GM12878 (cell line): ENCODE measurements around the gene ZNF736. TPM values are rescaled to one million over a fixed set of nuclear protein-coding genes. Genes with fewer than 3 reads are reported as not detected.
"Not testable (repeated sequence)": the region's sequence is repeated elsewhere in the genome, so short reads cannot be mapped to it uniquely, and the experiment has no call there.

Experiments used
- ATAC-seq: fragments of 200-7000 bp; cut with Tn5 transposase; 3 replicates; pipeline ENCODE4 v1.9.1; 2020; ENCODE audit warnings: mild to moderate bottlenecking, moderate library complexity
- BruUV-seq: library from RNA; stranded (reverse); fragments of 400-500 nt; replicated peaks from 2 replicates; lab custom pipeline; 2021; lab: Mats Ljungman, UMichigan
- CTCF ChIA-PET: fragments of 300-600 bp; sonication (Branson Sonifier 250); formaldehyde crosslinking; extraction: SDS; loops from one replicate; lab custom pipeline; 2021; ENCODE audit warnings: inconsistent platforms; lab: Yijun Ruan, JAX
- POLR2A ChIA-PET: fragments of 350-600 bp; formaldehyde crosslinking; extraction: SDS; loops from one replicate; lab custom pipeline; 2021; ENCODE audit warnings: inconsistent platforms; lab: Charles Lee
- RAD21 ChIA-PET: fragments of 300-600 bp; sonication (Branson Sonifier 250); formaldehyde crosslinking; loops from one replicate; lab custom pipeline; 2023; ENCODE audit warnings: antibody characterized with exemption; ENCODE audit not compliant: unreplicated experiment; lab: Charles Lee
- SMC1A ChIA-PET: fragments of 300-600 bp; sonication (Branson Sonifier 250); formaldehyde crosslinking; loops from one replicate; lab custom pipeline; 2023; ENCODE audit not compliant: unreplicated experiment, uncharacterized antibody; lab: Charles Lee
- DNase-seq: peaks from one replicate; pipeline ENCODE4 v3.0.0-alpha.2; 2011; ENCODE audit warnings: low read depth, low spot score
- FAIRE-seq: peaks from 3 replicates; lab custom pipeline; 2011; peaks lifted over from hg19 to GRCh38; lab: Jason Lieb, UNC
- H2AFZ ChIP-seq: 2 replicates; pipeline ENCODE4 v1.6.0; 2011; ENCODE audit warnings: low read depth, low read length, control low read depth; ENCODE audit not compliant: control insufficient read depth
- H3K27ac ChIP-seq: 2 replicates; pipeline ENCODE4 v1.5.1; 2011; ENCODE audit warnings: control low read depth; ENCODE audit not compliant: control insufficient read depth, insufficient read depth
- H3K27me3 ChIP-seq, 2 experiments: replicated peaks in 1 of 2; 2 replicates each; pipeline versions ENCODE4 v1.6.0 to v1.6.1; 2011; ENCODE audit warnings: low read length in 1 of 2; ENCODE audit not compliant: control insufficient read depth in 2 of 2, insufficient read depth in 2 of 2
- H3K36me3 ChIP-seq, 2 experiments: 2 replicates each; pipeline ENCODE4 v1.5.1; 2011; ENCODE audit warnings: low read length in 1 of 2; ENCODE audit not compliant: control insufficient read depth in 2 of 2, insufficient read depth in 2 of 2
- H3K4me1 ChIP-seq: 2 replicates; pipeline ENCODE4 v1.6.1; 2011; ENCODE audit warnings: mild to moderate bottlenecking, low read length, moderate library complexity, mixed read lengths; ENCODE audit not compliant: control insufficient read depth, insufficient read depth
- H3K4me2 ChIP-seq: 2 replicates; pipeline ENCODE4 v1.6.0; 2011; ENCODE audit warnings: control low read depth; ENCODE audit not compliant: control insufficient read depth, insufficient read depth
- H3K4me3 ChIP-seq: fragments of 200-600 bp; sonication (generic); 2 replicates; pipeline ENCODE4 v1.5.1; 2016
- H3K79me2 ChIP-seq: 2 replicates; pipeline ENCODE4 v1.6.0; 2011; ENCODE audit warnings: low read length; ENCODE audit not compliant: control insufficient read depth, insufficient read depth
- H3K9ac ChIP-seq: 2 replicates; pipeline ENCODE4 v1.8.0; 2011; ENCODE audit warnings: low read length, control low read depth, mixed read lengths; ENCODE audit not compliant: control insufficient read depth, insufficient read depth
- H3K9me3 ChIP-seq: replicated peaks from 3 replicates; pipeline ENCODE4 v1.5.1; 2011; ENCODE audit warnings: mild to moderate bottlenecking, low read length; ENCODE audit not compliant: control insufficient read depth, insufficient read depth
- H4K20me1 ChIP-seq: 2 replicates; pipeline ENCODE4 v1.6.0; 2011; ENCODE audit not compliant: control insufficient read depth, insufficient read depth
- CBX5 ChIP-seq: sonication (generic); IDR thresholded peaks from 2 replicates; pipeline ENCODE4 v1.6.1; 2016; ENCODE audit warnings: low read depth, moderate library complexity, mild to moderate bottlenecking, inconsistent platforms
- NFIC ChIP-seq: IDR thresholded peaks from 2 replicates; pipeline ENCODE4 v1.6.1; 2012; ENCODE audit warnings: low read depth, mild to moderate bottlenecking, inconsistent platforms, low read length, moderate library complexity
- ZNF274 ChIP-seq: IDR thresholded peaks from one replicate; pipeline ENCODE4 v1.8.0; 2011; ENCODE audit not compliant: insufficient read length, insufficient read depth
- WGBS: methylation state at CpG from one replicate; pipeline ENCODE4 v1.1.6; 2016; ENCODE audit warnings: low lambda C conversion rate; ENCODE audit not compliant: insufficient replicate concordance, insufficient coverage; ENCODE audit errors: missing lambda C conversion rate; 5-methylcytosine and 5-hydroxymethylcytosine counted together
- in situ Hi-C: fragments of 300-500 bp; cut with MboI; formaldehyde crosslinking; loops from 9 replicates; pipeline ENCODE4 v1.14.3; 2018; ENCODE audit warnings: mixed read lengths
- intact Hi-C: fragments of 100-400 bp; cut with micrococcal nuclease; formaldehyde crosslinking; loops from one replicate; pipeline ENCODE4 v1.14.2; 2022; ENCODE audit not compliant: unreplicated experiment
- polyA plus RNA-seq, 11 experiments: library from polyadenylated mRNA; depleted of rRNA in 4 of 11; unstranded in 6 of 11; stranded (reverse) in 5 of 11; fragments of >200 nt; fragmentation: Nextera tagmentation in 4 of 11; fragmentation: Illumina TruSeq in 1 of 11; extraction: Ambion mirVana in 4 of 11; extraction: Trizol in 1 of 11; gene quantifications; 1 replicate in 1 of 11; 2 replicates in 10 of 11; pipeline versions ENCODE4 v1.2.1 to v1.2.3, GENCODE V29; 2011 to 2016; ENCODE audit warnings: inconsistent platforms in 2 of 11, missing spikeins in 2 of 11, low read depth in 1 of 11
- total RNA-seq, 4 experiments: library from RNA; depleted of rRNA in 3 of 4; stranded (reverse); fragments of >200 nt in 3 of 4; fragmentation: Illumina TruSeq in 1 of 4; extraction: Trizol in 1 of 4; gene quantifications; 2 replicates each; pipeline versions ENCODE4 v1.2.1 to v1.2.3, GENCODE V29; 2013 to 2021

Gene ZNF736
- total and polyA plus RNA-seq, 10 of the 15 experiments (the other 5 are each of a cell fraction or from before 2014, with no cell fraction given) = 1.9 to 22.5 (median 9.2) TPM

GRCh38 chr7:64348713-64349210 lies 35.0 kb downstream of the ZNF736 start:
- H3K27me3 ChIP-seq, in situ Hi-C loops, POLR2A ChIA-PET, H3K27ac ChIP-seq, H2AFZ ChIP-seq, H3K4me1 ChIP-seq, H3K9ac ChIP-seq, H3K4me3 ChIP-seq, H3K4me2 ChIP-seq, H3K36me3 ChIP-seq, CTCF ChIA-PET, H4K20me1 ChIP-seq, ATAC-seq, H3K79me2 ChIP-seq, RAD21 ChIA-PET, FAIRE-seq, SMC1A ChIA-PET, DNase-seq: not testable (repeated sequence)
- BruUV-seq = TSS peak; percentile 21
- intact Hi-C loops = loop anchor here (10.0 kb wide), 1 partner anchor 196 kb away; no protein-coding TSS in a partner anchor
- 96% methylated on average over 3 of the region's 3 CpGs for WGBS
- TF ChIP-seq CBX5 (peak; percentile 86; the same call in 1 of the 2 replicates), ZNF274 (peak; percentile 63)
- H3K9me3 ChIP-seq = peaks cover 42% of the 10 kb centered on the region

GRCh38 chr7:64359543-64359942 lies 45.8 kb downstream of the ZNF736 start:
- POLR2A ChIA-PET = no interaction called here
- BruUV-seq = no TSS peak
- Histone ChIP-seq H3K9me3 (no peaks in the 10 kb centered on the region; the same call in 2 of the 3 replicates), H3K79me2 (no peaks in the 10 kb centered on the region), H4K20me1 (no peaks in the 10 kb centered on the region), H2AFZ (no peak overlapping the region), H3K4me2 (no peak overlapping the region), H3K27me3 (no peaks in the 10 kb centered on the region), H3K27ac (no peak overlapping the region), H3K9ac (no peak overlapping the region), H3K4me1 (no peaks in the 10 kb centered on the region), H3K4me3 (no peak overlapping the region), H3K36me3 (no peaks in the 10 kb centered on the region; a peak in 2 of 4 replicates)
- SMC1A ChIA-PET = no interaction called here
- CTCF ChIA-PET = no interaction called here
- in situ Hi-C loops (no loop called here), intact Hi-C loops (loop anchor here (5.0 kb wide), 1 partner anchor 52 kb away; no protein-coding TSS in a partner anchor)
- TF ChIP-seq NFIC = no peak
- no peak for DNase-seq
- RAD21 ChIA-PET = no interaction called here
- no peak for ATAC-seq
- FAIRE-seq = no peak
- 100% methylated on average over 2 of the region's 2 CpGs for WGBS
